IMR-90 (cell line): ENCODE measurements around the gene TUSC1. TPM values are rescaled to one million over a fixed set of nuclear protein-coding genes. Genes with fewer than 3 reads are reported as not detected.

ENCODE experiments used
- ATAC-seq: fragments of 200-7000 bp; cut with Tn5 transposase; 2 replicates; pipeline ENCODE4 v1.9.1; 2020; ENCODE audit warnings: low read depth, mild to moderate bottlenecking, moderate library complexity
- BruUV-seq: library from RNA; stranded (reverse); fragments of 400-500 nt; replicated peaks from 2 replicates; lab custom pipeline; 2021; lab: Mats Ljungman, UMichigan
- CTCF ChIA-PET: fragments of 300-600 bp; formaldehyde crosslinking; extraction: SDS; loops from one replicate; lab custom pipeline; 2021; ENCODE audit warnings: antibody characterized with exemption; lab: Yijun Ruan, JAX
- POLR2A ChIA-PET: fragments of 300-600 bp; sonication (Branson Sonifier 250); formaldehyde crosslinking; loops from one replicate; lab custom pipeline; 2022; ENCODE audit warnings: antibody characterized with exemption; ENCODE audit not compliant: unreplicated experiment; lab: Charles Lee
- DNase-seq: peaks from one replicate; pipeline ENCODE4 v3.0.0; 2013
- H2AFZ ChIP-seq: replicated peaks from 2 replicates; pipeline ENCODE3; 2013; ENCODE audit warnings: low read length, mild to moderate bottlenecking; ENCODE audit not compliant: poor library complexity
- H2AK5ac ChIP-seq: 2 replicates; pipeline ENCODE4 v1.6.1; 2013; ENCODE audit warnings: low read depth, low read length, inconsistent platforms
- H2AK9ac ChIP-seq: replicated peaks from 2 replicates; pipeline ENCODE3; 2013; ENCODE audit warnings: mild to moderate bottlenecking, low read depth, low read length, moderate library complexity; ENCODE audit not compliant: poor library complexity
- H2BK120ac ChIP-seq: 2 replicates; pipeline ENCODE4 v1.6.1; 2013; ENCODE audit warnings: low read depth, low read length, inconsistent platforms
- H2BK15ac ChIP-seq: 3 replicates; pipeline ENCODE4 v1.6.1; 2013; ENCODE audit warnings: low read depth, low read length, inconsistent platforms
- H2BK20ac ChIP-seq: 2 replicates; pipeline ENCODE4 v1.6.1; 2013; ENCODE audit warnings: low read depth, mild to moderate bottlenecking, inconsistent platforms, low read length, moderate library complexity
- H2BK5ac ChIP-seq: 2 replicates; pipeline ENCODE4 v1.6.1; 2013; ENCODE audit warnings: mild to moderate bottlenecking, low read depth, low read length, inconsistent platforms; ENCODE audit not compliant: poor library complexity, severe bottlenecking
- H3K14ac ChIP-seq: replicated peaks from 2 replicates; pipeline ENCODE4 v1.6.1; 2013; ENCODE audit warnings: low read depth, low read length, inconsistent platforms
- H3K18ac ChIP-seq: 2 replicates; pipeline ENCODE4 v1.6.1; 2013; ENCODE audit warnings: low read depth, low read length, control low read depth
- H3K23ac ChIP-seq: 2 replicates; pipeline ENCODE4 v1.6.1; 2013; ENCODE audit warnings: low read depth, low read length, inconsistent platforms
- H3K27ac ChIP-seq: 2 replicates; pipeline ENCODE4 v1.5.1; 2013; ENCODE audit warnings: mild to moderate bottlenecking, control low read depth, low read length; ENCODE audit not compliant: insufficient read depth
- H3K27me3 ChIP-seq: 2 replicates; pipeline ENCODE4 v1.6.1; 2013; ENCODE audit warnings: low read length; ENCODE audit not compliant: control insufficient read depth, insufficient read depth
- H3K36me3 ChIP-seq: 2 replicates; pipeline ENCODE4 v1.6.1; 2013; ENCODE audit warnings: low read length, mixed read lengths; ENCODE audit not compliant: control insufficient read depth, insufficient read depth
- H3K4ac ChIP-seq: 2 replicates; pipeline ENCODE4 v1.6.1; 2013; ENCODE audit warnings: low read depth, low read length, inconsistent platforms
- H3K4me1 ChIP-seq: 2 replicates; pipeline ENCODE4 v1.6.1; 2013; ENCODE audit warnings: low read length, mixed read lengths; ENCODE audit not compliant: control insufficient read depth, insufficient read depth
- H3K4me2 ChIP-seq: 2 replicates; pipeline ENCODE4 v1.6.1; 2013; ENCODE audit warnings: low read depth, mild to moderate bottlenecking, control low read depth, low read length, moderate library complexity
- H3K4me3 ChIP-seq: 2 replicates; pipeline ENCODE4 v1.5.1; 2013; ENCODE audit warnings: low read depth, mild to moderate bottlenecking, control low read depth, low read length, moderate library complexity; ENCODE audit not compliant: insufficient read depth
- H3K56ac ChIP-seq: 2 replicates; pipeline ENCODE4 v1.6.1; 2013; ENCODE audit warnings: low read length, inconsistent platforms; ENCODE audit not compliant: insufficient read depth; ENCODE audit errors: extremely low read depth
- H3K79me1 ChIP-seq, 2 experiments: 2 replicates each; pipeline ENCODE4 v1.6.1; 2013; ENCODE audit warnings: low read length in 2 of 2, inconsistent platforms in 1 of 2, low read depth in 1 of 2
- H3K9ac ChIP-seq: 2 replicates; pipeline ENCODE4 v1.6.1; 2013; ENCODE audit warnings: low read depth, low read length, control low read depth
- H3K9me1 ChIP-seq: 2 replicates; pipeline ENCODE4 v1.6.1; 2013; ENCODE audit warnings: low read length, inconsistent platforms; ENCODE audit not compliant: insufficient read depth
- H3K9me3 ChIP-seq: 2 replicates; pipeline ENCODE4 v1.6.1; 2013; ENCODE audit warnings: low read length; ENCODE audit not compliant: control insufficient read depth, insufficient read depth
- H4K20me1 ChIP-seq: 2 replicates; pipeline ENCODE4 v1.6.1; 2013; ENCODE audit warnings: low read length, inconsistent platforms; ENCODE audit not compliant: insufficient read depth
- H4K5ac ChIP-seq: 2 replicates; pipeline ENCODE4 v1.6.1; 2013; ENCODE audit warnings: mild to moderate bottlenecking, low read depth, low read length, control low read depth
- H4K8ac ChIP-seq, 2 experiments: 2 replicates each; pipeline ENCODE4 v1.6.1; 2013; ENCODE audit warnings: low read depth in 2 of 2, low read length in 2 of 2, control low read depth in 1 of 2, inconsistent platforms in 1 of 2
- H4K91ac ChIP-seq: 2 replicates; pipeline ENCODE4 v1.6.1; 2013; ENCODE audit warnings: low read depth, low read length, inconsistent platforms; ENCODE audit not compliant: insufficient read depth
- NFE2L2 ChIP-seq: fragments of 150-350 bp; IDR thresholded peaks from 2 replicates; pipeline ENCODE4 v1.6.1; 2016; ENCODE audit warnings: low read depth, mild to moderate bottlenecking, low read length
- POLR2A ChIP-seq: IDR thresholded peaks from 2 replicates; pipeline ENCODE4 v1.6.1; 2012; ENCODE audit warnings: mild to moderate bottlenecking, low read depth, low read length
- WGBS, 2 experiments: methylation state at CpG; one replicate each; pipeline versions ENCODE4 v1.1.5 to v1.1.7; 2013; ENCODE audit warnings: missing lambda C conversion rate in 2 of 2; ENCODE audit not compliant: insufficient read length in 1 of 2; ENCODE audit errors: extremely low coverage in 2 of 2; 5-methylcytosine and 5-hydroxymethylcytosine counted together
- dilution Hi-C: fragments of 300-500 bp; cut with HindIII; formaldehyde crosslinking; loops from one replicate; pipeline ENCODE4 v1.14.3; 2018; ENCODE audit warnings: low sequenced_read_pairs; ENCODE audit not compliant: unreplicated experiment
- in situ Hi-C: fragments of 300-500 bp; cut with MboI; formaldehyde crosslinking; loops from 3 replicates; pipeline ENCODE4 v1.14.3; 2019; ENCODE audit warnings: low sequenced_read_pairs, inconsistent platforms, mixed read lengths
- intact Hi-C: fragments of 100-400 bp; cut with micrococcal nuclease; formaldehyde crosslinking; loops from 2 replicates; pipeline ENCODE4 v1.10.0; 2022
- polyA plus RNA-seq, 3 experiments: library from polyadenylated mRNA; depleted of rRNA; stranded (reverse); fragments of >200 nt; gene quantifications; 2 replicates each; pipeline ENCODE4 v1.2.3, GENCODE V29; 2012; ENCODE audit warnings: low replicate concordance in 1 of 3
- total RNA-seq: library from RNA; depleted of rRNA; stranded (reverse); fragments of >200 nt; gene quantifications from 2 replicates; pipeline ENCODE4 v1.2.3, GENCODE V29; 2012

Gene TUSC1
- total and polyA plus RNA-seq, 2 of the 4 experiments (the other 2 are of a cell fraction) = 2.0 to 4.4 TPM

DNA sequence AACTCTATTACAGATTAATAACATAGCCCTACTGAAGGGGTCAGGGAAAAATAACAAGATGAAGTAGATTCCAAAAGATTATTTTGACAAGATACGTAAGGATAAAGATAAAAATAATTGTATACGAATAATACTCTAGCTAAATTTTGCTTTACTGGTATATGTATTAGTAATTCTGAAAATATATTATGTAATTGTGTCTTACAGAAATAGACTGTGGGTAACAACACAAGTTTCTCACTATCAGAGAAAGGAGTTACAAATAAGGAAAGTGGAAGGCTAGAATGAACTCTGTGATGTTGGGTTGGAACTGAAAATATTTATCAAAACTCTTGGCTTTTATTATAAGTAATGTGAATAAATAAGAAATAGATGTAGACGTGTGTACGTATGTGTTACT lies 26.6 kb upstream of the TUSC1 start:
- no peak overlapping the region for H2AK5ac ChIP-seq
- no peak overlapping the region for H4K91ac ChIP-seq
- in situ Hi-C loops = no loop called here
- H3K27ac ChIP-seq = no peak overlapping the region
- no peak overlapping the region for H3K14ac ChIP-seq
- H2AFZ ChIP-seq = no peak overlapping the region
- no peaks in the 10 kb centered on the region for H4K20me1 ChIP-seq
- H4K8ac ChIP-seq = no peak overlapping the region
- no peak overlapping the region for H3K4me2 ChIP-seq
- DNase-seq (no peak), ATAC-seq (no peak)
- dilution Hi-C loops = no loop called here
- H3K56ac ChIP-seq = no peak overlapping the region
- no peak overlapping the region for H2BK120ac ChIP-seq
- no peak overlapping the region for H4K5ac ChIP-seq
- H3K18ac ChIP-seq = no peak overlapping the region
- POLR2A ChIA-PET = no interaction called here
- H3K9me3 ChIP-seq = no peaks in the 10 kb centered on the region
- H3K4me1 ChIP-seq = peaks cover 3% of the 10 kb centered on the region; the same call in 1 of the 2 replicates
- H3K4ac ChIP-seq = no peak overlapping the region
- H3K23ac ChIP-seq = no peak overlapping the region
- H2AK9ac ChIP-seq = no peak overlapping the region
- H3K36me3 ChIP-seq = no peaks in the 10 kb centered on the region
- H3K4me3 ChIP-seq = no peak overlapping the region
- no peak overlapping the region for H3K9ac ChIP-seq
- BruUV-seq = no TSS peak
- no CpG with 5 or more reads among the region's 4 CpGs for whole genome bisulfite sequencing, 2 experiments
- H3K9me1 ChIP-seq = no peaks in the 10 kb centered on the region; the same call in 1 of the 2 replicates
- TF ChIP-seq NFE2L2 (no peak), POLR2A (no peak)
- H2BK5ac ChIP-seq = no peak overlapping the region
- H2BK20ac ChIP-seq = no peak overlapping the region
- H3K27me3 ChIP-seq = no peaks in the 10 kb centered on the region
- intact Hi-C loops = no loop called here
- CTCF ChIA-PET = no interaction called here
- no peaks in the 10 kb centered on the region for H3K79me1 ChIP-seq
- no peak overlapping the region for H2BK15ac ChIP-seq
